Islet precursor cell (in vitro differentiated cells): ENCODE results near the gene ELMO1.

Source experiments
- DNase-seq: peaks from one replicate; pipeline ENCODE4 v3.0.0-alpha.2; 2018

ELMO1 gene

GRCh38 chr7:37342176-37342687, 106.4 kb downstream of the ELMO1 start:
- no peak for DNase-seq

DNA sequence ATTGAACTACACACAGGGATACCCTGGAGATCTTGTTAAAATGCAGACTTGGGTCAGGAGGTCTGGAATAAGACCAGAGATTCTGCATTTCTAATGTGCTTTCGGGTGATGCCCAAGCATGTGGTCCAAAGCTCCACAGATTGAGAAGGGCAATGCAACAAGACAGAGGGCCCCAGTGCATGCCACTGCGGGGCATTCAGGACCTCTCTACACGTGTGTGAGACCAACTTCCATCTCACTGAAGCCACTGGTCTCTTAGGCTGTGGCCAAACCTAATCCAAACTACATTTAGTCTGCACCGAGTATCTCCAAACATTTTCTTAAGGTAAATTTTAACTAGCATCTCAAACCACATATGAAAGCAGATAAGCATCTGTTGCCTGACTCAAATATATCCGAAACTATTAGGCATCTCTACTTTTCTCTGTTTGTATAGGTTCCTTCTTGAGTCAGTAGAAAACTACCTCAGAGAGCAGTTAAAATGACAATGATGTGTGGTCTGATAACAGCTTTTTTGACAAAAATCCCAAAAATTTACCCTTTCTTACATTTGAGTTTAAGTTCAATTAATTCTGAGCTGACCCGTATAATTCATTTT, 107.5 kb downstream of the ELMO1 start:
- DNase-seq: no peak

GRCh38 chr7:37338966-37339365, 109.7 kb downstream of the ELMO1 start:
- DNase-seq: no peak

DNA sequence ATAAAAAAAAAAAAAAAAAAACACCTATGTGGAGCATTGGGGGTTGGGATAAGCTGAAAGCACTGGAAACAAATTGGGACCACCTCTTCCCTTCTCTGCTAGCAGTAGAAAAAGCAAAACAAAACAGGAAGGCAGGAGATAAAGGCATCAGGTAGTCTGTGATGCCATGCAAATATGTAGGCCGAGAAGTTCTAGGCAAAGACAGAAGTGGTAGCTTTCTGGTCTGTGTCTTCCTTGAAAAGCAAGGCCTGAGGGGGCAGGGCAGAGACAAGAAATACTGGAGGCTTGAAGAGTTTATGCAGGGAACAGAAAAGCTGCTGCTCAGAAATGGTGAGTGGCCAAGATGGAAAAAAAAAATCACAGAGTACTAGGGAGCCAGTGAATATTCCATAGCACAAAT, 111.1 kb downstream of the ELMO1 start:
- DNase-seq: no peak

DNA sequence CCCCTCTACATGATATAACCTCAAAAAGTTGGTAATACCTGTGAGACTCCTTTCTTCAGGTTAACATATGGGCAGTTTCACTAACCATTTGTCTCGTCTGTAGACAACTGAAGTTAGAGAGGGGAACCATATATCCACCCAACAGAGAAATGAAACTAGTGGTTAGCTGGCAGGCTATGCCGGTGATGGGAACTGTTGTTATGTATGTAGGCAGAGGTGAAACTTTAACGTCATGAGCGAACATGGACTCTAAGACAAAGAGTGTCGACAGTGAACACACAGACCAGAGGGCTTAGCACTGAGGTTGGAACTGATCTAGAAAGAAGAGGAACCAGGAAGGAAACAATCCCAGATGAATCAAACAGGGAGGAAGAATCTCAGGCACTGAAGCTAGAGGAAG, 112.4 kb downstream of the ELMO1 start:
- no peak for DNase-seq

DNA sequence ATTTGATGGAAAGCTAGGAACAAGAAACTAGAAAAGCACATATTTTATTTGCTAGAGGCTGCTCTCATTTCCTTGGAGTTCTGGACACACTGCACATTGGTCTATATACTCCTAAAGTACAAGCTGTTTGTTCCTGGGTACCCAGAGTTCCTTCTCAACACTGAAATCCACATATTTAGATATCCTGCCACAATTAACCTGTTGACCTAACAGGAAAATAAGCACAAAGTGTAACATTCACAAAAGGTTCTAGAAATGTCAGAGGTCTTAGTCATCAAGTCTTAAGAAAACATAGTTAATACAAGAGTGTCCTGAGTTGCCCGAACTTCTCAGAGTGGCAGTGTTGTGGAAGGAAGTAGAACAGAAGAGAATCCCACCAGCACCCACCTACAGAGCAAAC, 115.6 kb downstream of the ELMO1 start:
- DNase-seq: no peak

- DNase-seq: no peak
Observed at GRCh38 chr7:37332243-37333016, 116.2 kb downstream of the ELMO1 start.

- no peak for DNase-seq
Observed at GRCh38 chr7:37330775-37331174, 117.9 kb downstream of the ELMO1 start.

DNA sequence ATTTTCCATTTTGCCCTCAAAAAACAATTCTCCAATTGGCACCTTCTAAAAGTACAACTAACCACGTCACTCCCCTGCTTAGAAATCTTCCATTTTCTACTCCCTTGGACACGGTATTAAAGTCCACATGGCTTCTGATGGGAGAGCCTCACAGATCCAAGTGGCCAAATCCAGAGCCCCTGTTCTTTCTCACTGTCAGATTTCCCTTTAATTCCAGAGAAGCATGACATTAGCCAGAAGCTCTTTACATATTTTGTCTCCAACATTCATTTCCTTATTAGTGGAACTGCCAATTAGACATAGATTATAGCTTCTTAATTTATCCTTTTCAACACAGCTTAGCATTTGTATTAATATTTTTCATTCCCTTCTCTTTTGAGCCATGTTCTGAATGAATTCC, 118.7 kb downstream of the ELMO1 start:
- DNase-seq: no peak

- no peak for DNase-seq
Observed at GRCh38 chr7:37327288-37327687, 121.4 kb downstream of the ELMO1 start.

GRCh38 chr7:37323966-37324365, 124.7 kb downstream of the ELMO1 start:
- no peak for DNase-seq

- DNase-seq: no peak
Observed at GRCh38 chr7:37322831-37323230, 125.8 kb downstream of the ELMO1 start.

DNA sequence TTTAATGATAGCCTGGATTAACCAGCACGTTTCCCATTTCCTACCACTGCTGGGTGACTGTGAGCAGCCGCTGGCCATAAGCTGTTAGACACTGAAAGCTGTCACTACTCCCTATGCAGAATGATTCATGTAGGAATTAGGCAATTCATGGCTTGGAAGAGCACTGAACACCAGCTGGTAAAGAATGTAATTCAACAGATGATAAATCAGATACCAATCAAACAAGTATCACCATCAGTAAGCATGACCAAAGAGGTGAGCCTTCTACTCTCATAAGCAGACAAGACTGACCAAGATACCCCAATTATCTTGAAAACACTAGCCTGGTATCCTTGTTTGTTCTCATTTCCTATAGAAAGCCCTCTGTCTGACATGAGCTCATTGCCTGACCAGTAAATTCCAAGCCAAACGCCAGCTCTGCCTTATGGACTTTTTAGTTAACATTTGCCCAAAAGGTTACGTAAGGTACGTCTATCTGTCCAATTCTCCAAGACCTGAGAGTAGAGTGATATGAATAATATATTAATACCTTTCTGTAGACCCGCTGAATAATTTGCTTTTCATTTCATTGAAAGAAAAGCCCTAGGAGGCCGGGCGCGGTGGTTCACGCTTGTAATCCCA, 127.7 kb downstream of the ELMO1 start:
- no peak for DNase-seq

GRCh38 chr7:37320140-37320847, 128.4 kb downstream of the ELMO1 start:
- no peak for DNase-seq

DNA sequence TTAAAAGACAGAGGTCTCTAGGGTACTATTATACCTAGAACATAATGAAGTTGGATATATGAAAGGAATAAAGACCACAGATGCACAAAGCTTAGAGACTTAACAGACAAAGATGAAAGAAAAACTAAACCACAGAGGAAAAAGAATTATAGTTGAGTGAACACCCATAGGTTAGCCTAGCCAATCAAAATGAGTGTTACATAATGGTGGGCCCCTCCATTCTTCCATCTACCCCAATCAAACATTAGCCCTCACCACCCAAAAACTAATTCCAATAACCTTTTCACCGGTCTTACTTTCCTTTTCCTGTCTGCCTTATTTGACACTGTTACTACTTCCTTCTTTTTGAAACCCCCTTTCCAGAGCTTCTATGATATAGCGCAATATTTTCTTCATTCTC, 130.1 kb downstream of the ELMO1 start:
- DNase-seq: no peak

DNA sequence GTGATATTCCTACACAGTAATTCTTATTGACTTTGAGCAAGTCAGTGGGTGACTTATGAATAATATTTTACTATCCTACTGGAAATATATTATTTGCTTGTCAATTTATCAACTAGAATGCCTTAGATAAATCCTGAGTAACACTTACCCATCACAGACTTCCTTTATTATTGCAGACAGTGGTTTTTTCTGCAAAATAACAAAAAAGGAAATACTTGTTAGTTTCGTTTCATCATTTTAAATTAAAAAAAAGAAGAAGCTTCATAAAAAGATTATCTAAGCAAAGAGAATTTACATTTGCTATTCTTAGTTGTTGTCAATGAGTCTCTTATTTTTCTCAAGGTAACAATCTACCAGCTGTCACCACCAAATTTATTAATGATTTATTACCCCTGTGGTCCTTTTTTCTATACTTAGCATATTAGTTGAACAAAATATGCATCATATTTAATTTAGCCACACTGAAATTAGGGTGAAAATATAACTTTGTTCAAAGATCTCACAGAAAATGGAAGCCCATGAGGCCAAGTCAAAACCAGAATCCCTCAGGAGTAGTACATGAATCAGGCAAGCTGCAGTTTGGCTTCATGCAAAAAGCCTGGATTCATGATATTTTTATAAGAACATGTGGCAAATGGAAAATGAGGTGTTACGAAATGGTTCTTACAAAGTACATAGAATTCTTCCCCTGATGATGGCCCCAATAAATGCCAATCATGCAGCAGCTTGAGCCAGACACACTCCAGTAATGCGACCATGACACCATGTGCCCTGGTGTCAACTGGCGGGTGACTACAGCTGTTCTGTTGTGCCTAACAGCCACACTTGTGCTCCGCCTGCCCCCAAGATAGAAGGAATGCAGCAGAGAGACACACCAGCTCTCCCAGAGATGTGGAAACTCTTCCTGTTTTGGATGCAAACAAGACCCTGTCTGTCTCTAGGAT, 132.6 kb downstream of the ELMO1 start:
- DNase-seq: peak; percentile 55

- no peak for DNase-seq
Observed at GRCh38 chr7:37312608-37313007, 136.1 kb downstream of the ELMO1 start.

- DNase-seq: no peak
Observed at GRCh38 chr7:37311355-37311754, 137.3 kb downstream of the ELMO1 start.

- no peak for DNase-seq
Observed at GRCh38 chr7:37310327-37311080, 138.2 kb downstream of the ELMO1 start.

DNA sequence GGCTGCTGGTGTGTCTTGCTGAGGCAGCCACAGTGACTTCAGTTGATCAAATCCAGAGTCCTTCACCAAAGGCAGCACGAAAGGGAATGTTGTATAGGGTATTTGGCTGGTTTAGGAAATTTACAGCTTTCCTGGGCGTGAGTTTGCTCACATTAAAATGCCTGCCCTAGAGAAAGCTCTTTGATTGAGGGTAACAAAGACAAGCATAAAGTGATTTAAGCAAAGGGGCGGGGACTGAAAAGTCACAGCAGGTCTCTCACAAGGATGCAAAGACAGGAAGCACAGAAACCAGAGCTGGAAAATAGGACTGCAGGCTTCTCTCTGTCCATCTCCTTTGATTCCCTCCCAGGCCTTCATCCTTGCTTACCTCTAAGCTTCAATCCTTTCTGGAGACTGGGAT, 139.2 kb downstream of the ELMO1 start:
- DNase-seq: no peak

DNA sequence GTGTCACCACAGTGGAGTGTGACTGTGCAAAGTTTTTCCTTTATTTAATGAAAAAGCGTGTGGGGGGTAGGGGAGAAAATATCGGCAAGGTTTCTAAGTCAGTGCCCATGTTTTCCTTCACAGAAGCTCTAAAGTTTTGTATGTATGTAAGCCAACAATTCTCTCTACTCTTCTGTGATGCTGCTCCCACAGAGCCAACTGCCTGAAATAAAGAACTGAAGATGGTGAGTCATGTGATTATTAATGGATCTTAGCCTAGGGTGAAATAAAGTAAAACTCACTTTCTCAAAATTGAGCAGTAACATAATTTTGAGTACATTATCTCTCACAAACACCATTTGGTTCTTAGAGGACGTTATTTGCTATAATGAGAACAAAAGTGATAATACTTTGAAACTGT, 143.7 kb downstream of the ELMO1 start:
- no peak for DNase-seq

GRCh38 chr7:37297546-37297945, 151.1 kb downstream of the ELMO1 start:
- DNase-seq: no peak
